Smooth muscle cell (in vitro differentiated cells): ENCODE data around the gene XPOT. TPM values are rescaled to one million over a fixed set of nuclear protein-coding genes. Genes with fewer than 3 reads are reported as not detected.
A peak's percentile ranks its signal among the peaks of the same experiment; 100 is the strongest.

Source experiments
- DNase-seq: peaks from one replicate; lab custom pipeline; 2025; ENCODE audit not compliant: unreplicated experiment; lab: John Stamatoyannopoulos, UW
- H2AFZ ChIP-seq: fragments of 200-600 bp; sonication (generic); 2 replicates; pipeline ENCODE4 v1.6.0; 2016; ENCODE audit warnings: antibody characterized with exemption, low read depth, mild to moderate bottlenecking
- H3F3A ChIP-seq: fragments of 200-600 bp; sonication (generic); 2 replicates; pipeline ENCODE4 v1.6.0; 2017; ENCODE audit warnings: antibody characterized with exemption, low read depth
- H3K27ac ChIP-seq: fragments of 200-600 bp; sonication (generic); 2 replicates; pipeline ENCODE4 v1.5.1; 2016; ENCODE audit warnings: low read depth, mild to moderate bottlenecking
- H3K27me3 ChIP-seq: fragments of 200-600 bp; sonication (generic); 2 replicates; pipeline ENCODE4 v1.6.1; 2016; ENCODE audit warnings: low read depth, mild to moderate bottlenecking
- H3K36me3 ChIP-seq: fragments of 200-600 bp; sonication (generic); 2 replicates; pipeline ENCODE4 v1.5.1; 2016; ENCODE audit warnings: low read depth
- H3K4me1 ChIP-seq: fragments of 200-600 bp; sonication (generic); 2 replicates; pipeline ENCODE4 v1.5.1; 2016; ENCODE audit warnings: low read depth
- H3K4me2 ChIP-seq: fragments of 200-600 bp; sonication (generic); 2 replicates; pipeline ENCODE4 v1.6.0; 2016; ENCODE audit warnings: mild to moderate bottlenecking
- H3K4me3 ChIP-seq: fragments of 200-600 bp; sonication (generic); 2 replicates; pipeline ENCODE4 v1.5.1; 2016; ENCODE audit warnings: mild to moderate bottlenecking
- H3K79me2 ChIP-seq: fragments of 200-600 bp; sonication (generic); 2 replicates; pipeline ENCODE4 v1.6.0; 2016; ENCODE audit warnings: low read depth, mild to moderate bottlenecking
- H3K9ac ChIP-seq: fragments of 200-600 bp; sonication (generic); 2 replicates; pipeline ENCODE4 v1.6.0; 2016; ENCODE audit warnings: low read depth
- H3K9me3 ChIP-seq: fragments of 200-600 bp; sonication (generic); replicated peaks from 2 replicates; pipeline ENCODE4 v1.5.1; 2016; ENCODE audit warnings: low read depth
- H4K20me1 ChIP-seq: fragments of 200-600 bp; sonication (generic); 2 replicates; pipeline ENCODE4 v1.6.0; 2016; ENCODE audit warnings: low read depth
- CTCF ChIP-seq: fragments of 200-600 bp; sonication (generic); IDR thresholded peaks from 2 replicates; pipeline ENCODE4 v1.5.1; 2017; ENCODE audit warnings: borderline replicate concordance, mild to moderate bottlenecking, antibody characterized with exemption; ENCODE audit not compliant: insufficient read depth, poor library complexity, severe bottlenecking
- WGBS: methylation state at CpG from one replicate; pipeline ENCODE4 v1.1.7; 2016; ENCODE audit warnings: low lambda C conversion rate; 5-methylcytosine and 5-hydroxymethylcytosine counted together
- polyA plus RNA-seq: library from polyadenylated mRNA; unstranded; fragments of >200 nt; fragmentation: Nextera tagmentation; extraction: Ambion mirVana; gene quantifications from 2 replicates; pipeline ENCODE4 v1.2.1, GENCODE V29; 2016
- total RNA-seq: library from RNA; depleted of rRNA; stranded (reverse); fragments of >200 nt; gene quantifications from 2 replicates; pipeline ENCODE4 v1.2.3, GENCODE V29; 2014

The XPOT gene
- total and polyA plus RNA-seq, 2 experiments from 2014 or later: 42.9 to 70.7 TPM

- Histone ChIP-seq H3F3A (no peaks in the 10 kb centered on the region), H3K36me3 (no peaks in the 10 kb centered on the region), H3K9me3 (no peaks in the 10 kb centered on the region), H3K27ac (no peak overlapping the region), H3K27me3 (no peaks in the 10 kb centered on the region), H3K79me2 (no peaks in the 10 kb centered on the region), H2AFZ (no peak overlapping the region), H4K20me1 (no peaks in the 10 kb centered on the region), H3K9ac (no peak overlapping the region), H3K4me1 (peaks cover 4% of the 10 kb centered on the region), H3K4me3 (no peak overlapping the region), H3K4me2 (no peak overlapping the region)
- WGBS: 63% methylated on average over 4 of the region's 4 CpGs
- no peak for TF ChIP-seq CTCF
- DNase-seq: no peak
Observed at GRCh38 chr12:64400041-64400440, 4.2 kb upstream of the XPOT start.

- peaks cover 18% of the 10 kb centered on the region for H4K20me1 ChIP-seq
- no peak overlapping the region for H3K27ac ChIP-seq
- H3K4me2 ChIP-seq: no peak overlapping the region
- no peak overlapping the region for H3K4me3 ChIP-seq
- peaks cover 6% of the 10 kb centered on the region for H3F3A ChIP-seq
- peaks cover 18% of the 10 kb centered on the region for H3K79me2 ChIP-seq
- H3K4me1 ChIP-seq: peaks cover 11% of the 10 kb centered on the region
- WGBS: 96% methylated on average over 5 of the region's 5 CpGs
- H3K36me3 ChIP-seq: no peaks in the 10 kb centered on the region
- no peak for DNase-seq
- no peak for TF ChIP-seq CTCF
- H3K27me3 ChIP-seq: no peaks in the 10 kb centered on the region
- no peaks in the 10 kb centered on the region for H3K9me3 ChIP-seq
- no peak overlapping the region for H2AFZ ChIP-seq
- H3K9ac ChIP-seq: no peak overlapping the region
Observed at GRCh38 chr12:64402181-64402580, 2.0 kb upstream of the XPOT start.

GRCh38 chr12:64404470-64405256 is 471 bp downstream of the XPOT start:
- Histone ChIP-seq H3K4me3 (peak overlapping the region; percentile 97), H3K27me3 (no peaks in the 10 kb centered on the region), H3K9ac (peak overlapping the region; percentile 99), H3K79me2 (peaks cover 43% of the 10 kb centered on the region), H2AFZ (peak overlapping the region; percentile 87), H3K36me3 (no peaks in the 10 kb centered on the region), H3F3A (peaks cover 6% of the 10 kb centered on the region), H3K27ac (peak overlapping the region; percentile 100), H3K4me2 (peak overlapping the region; percentile 98), H3K4me1 (peaks cover 20% of the 10 kb centered on the region), H4K20me1 (peaks cover 43% of the 10 kb centered on the region), H3K9me3 (no peaks in the 10 kb centered on the region)
- DNase-seq: peak; percentile 91
- no peak for TF ChIP-seq CTCF
- WGBS: 1% methylated on average over 74 of the region's 78 CpGs
